Forelimb muscle (tissue), 1 donor: Measurements from ENCODE around the gene ZNF236. TPM values are rescaled to one million over a fixed set of nuclear protein-coding genes. Genes with fewer than 3 reads are reported as not detected.
"Not testable (repeated sequence)": the region's sequence is repeated elsewhere in the genome, so short reads cannot be mapped to it uniquely, and the experiment has no call there.

Source experiments
- DNase-seq: peaks from one replicate; pipeline ENCODE4 v3.0.0-alpha.2; 2013; ENCODE audit warnings: low read depth
- polyA plus RNA-seq: library from polyadenylated mRNA; unstranded; fragments of 120-200 nt; gene quantifications from one replicate; pipeline ENCODE4 v1.2.1, GENCODE V29; 2013; ENCODE audit not compliant: insufficient read length

The ZNF236 gene
- polyA plus RNA-seq, 1 donor = 5.9 TPM

- DNase-seq = no peak
Observed at GRCh38 chr18:76988031-76988826, 165.9 kb downstream of the ZNF236 start.

- DNase-seq = no peak
Observed at GRCh38 chr18:76988827-76989646, 166.7 kb downstream of the ZNF236 start.

GRCh38 chr18:76989647-76990190 is 167.4 kb downstream of the ZNF236 start:
- no peak for DNase-seq

- not testable (repeated sequence) for DNase-seq
Observed at GRCh38 chr18:76990343-76991020, 168.1 kb downstream of the ZNF236 start.

GRCh38 chr18:76991021-76991688 is 168.8 kb downstream of the ZNF236 start:
- no peak for DNase-seq

- DNase-seq = no peak
Observed at GRCh38 chr18:76992226-76993084, 170.1 kb downstream of the ZNF236 start.

GRCh38 chr18:76993085-76993382 is 170.7 kb downstream of the ZNF236 start:
- no peak for DNase-seq

GRCh38 chr18:76993573-76993972 is 171.2 kb downstream of the ZNF236 start:
- DNase-seq = no peak

GRCh38 chr18:76994086-76994654 is 171.8 kb downstream of the ZNF236 start:
- DNase-seq = no peak

- no peak for DNase-seq
Observed at GRCh38 chr18:76995896-76996295, 173.5 kb downstream of the ZNF236 start.

GRCh38 chr18:76996429-76996828 is 174.1 kb downstream of the ZNF236 start:
- no peak for DNase-seq

GRCh38 chr18:76997951-76998808 is 175.8 kb downstream of the ZNF236 start:
- DNase-seq = no peak

- DNase-seq = no peak
Observed at GRCh38 chr18:76999077-76999476, 176.7 kb downstream of the ZNF236 start.

- DNase-seq = no peak
Observed at GRCh38 chr18:77000527-77000926, 178.2 kb downstream of the ZNF236 start.

- DNase-seq = no peak
Observed at GRCh38 chr18:77001041-77001440, 178.7 kb downstream of the ZNF236 start.

- no peak for DNase-seq
Observed at GRCh38 chr18:77001979-77002378, 179.6 kb downstream of the ZNF236 start.

GRCh38 chr18:77002496-77002895 is 180.1 kb downstream of the ZNF236 start:
- DNase-seq = no peak

GRCh38 chr18:77003316-77003715 is 181.0 kb downstream of the ZNF236 start:
- DNase-seq = no peak
